K562 (cell line): ENCODE data around the gene OR2M4.

Experiments
- CGGBP1 ChIP-seq: fragments of 250-450 bp; sonication (Bioruptor Pico); IDR thresholded peaks from 2 replicates; pipeline ENCODE4 v1.9.0; 2021; ENCODE audit warnings: mild to moderate bottlenecking
- FOXK2 ChIP-seq, 2 experiments: fragments of 450-650 bp; IDR thresholded peaks in 1 of 2; conservative IDR thresholded peaks in 1 of 2; 2 replicates each; pipeline ENCODE4 v1.6.1; 2016; ENCODE audit warnings: low read depth in 2 of 2, mild to moderate bottlenecking in 1 of 2
- KLF1 ChIP-seq: fragments of 450-650 bp; IDR thresholded peaks from 2 replicates; pipeline ENCODE4 v1.6.1; 2016; ENCODE audit warnings: missing genetic modification characterization, missing compliant biosample characterization
- MXI1 ChIP-seq: IDR thresholded peaks from 2 replicates; pipeline ENCODE4 v1.6.1; 2011; ENCODE audit warnings: low read depth, mild to moderate bottlenecking, improper control_type of control experiment, low read length
- NCOA2 ChIP-seq, 2 experiments: fragments of 450-650 bp; IDR thresholded peaks; 2 replicates each; pipeline ENCODE4 v1.6.1; 2018; ENCODE audit warnings: mild to moderate bottlenecking in 2 of 2, moderate library complexity in 1 of 2; ENCODE audit not compliant: partially characterized antibody in 2 of 2
- RBM17 ChIP-seq: fragments of 200-400 bp; formaldehyde crosslinking; IDR thresholded peaks from 2 replicates; pipeline ENCODE4 v1.6.1; 2017; ENCODE audit warnings: low read depth, mild to moderate bottlenecking, low read length, borderline replicate concordance
- TAF1 ChIP-seq: IDR thresholded peaks from 2 replicates; pipeline ENCODE4 v1.6.1; 2011; ENCODE audit warnings: mild to moderate bottlenecking, low read length, moderate library complexity; ENCODE audit not compliant: insufficient read depth, control insufficient read depth, severe bottlenecking; ENCODE audit errors: extremely low read depth
- TAL1 ChIP-seq: fragments of 450-650 bp; IDR thresholded peaks from 2 replicates; pipeline ENCODE4 v1.6.1; 2016; ENCODE audit warnings: mild to moderate bottlenecking
- XRCC5 ChIP-seq: fragments of 200-400 bp; formaldehyde crosslinking; IDR thresholded peaks from 2 replicates; pipeline ENCODE4 v1.6.1; 2017; ENCODE audit warnings: low read depth, mild to moderate bottlenecking, low read length
- ZFP36 ChIP-seq: fragments of 150-350 bp; IDR thresholded peaks from 2 replicates; pipeline ENCODE4 v1.6.1; 2018; ENCODE audit warnings: low read length, low read depth; ENCODE audit not compliant: partially characterized antibody
- ZHX1 ChIP-seq: fragments of 150-350 bp; conservative IDR thresholded peaks from 2 replicates; pipeline ENCODE4 v1.6.1; 2014; ENCODE audit warnings: low read length
- ZNF263 ChIP-seq: sonication (generic); formaldehyde crosslinking; IDR thresholded peaks from 2 replicates; pipeline ENCODE4 v1.8.0; 2022; ENCODE audit warnings: mild to moderate bottlenecking, missing genetic modification reagents, borderline replicate concordance

GRCh38 chr1:248243204-248243603 lies 12.0 kb downstream of the OR2M4 start:
- TF ChIP-seq KLF1 (tag) = no peak
- TF ChIP-seq CGGBP1 (CRISPR knock-in tag) = no peak
- no peak for TF ChIP-seq ZHX1
- TF ChIP-seq RBM17 = no peak
- TF ChIP-seq TAL1 = no peak
- TF ChIP-seq XRCC5 = no peak
- TF ChIP-seq ZNF263 (CRISPR knock-in tag) = no peak
- TF ChIP-seq FOXK2 (conservative IDR thresholded peaks at IDR 0.05 in 1 of 2, IDR thresholded peaks at IDR 0.05 in 1 of 2; ENCODE audit: low read depth in 2 of 2) = no peak
- TF ChIP-seq NCOA2 (IDR thresholded peaks at IDR 0.05; ENCODE audit: partially characterized antibody in 2 of 2) = no peak
- TF ChIP-seq TAF1 = no peak
- TF ChIP-seq MXI1 = no peak
- TF ChIP-seq ZFP36 = no peak
